ENCODE measurements around the gene SH2D5.

DNA sequence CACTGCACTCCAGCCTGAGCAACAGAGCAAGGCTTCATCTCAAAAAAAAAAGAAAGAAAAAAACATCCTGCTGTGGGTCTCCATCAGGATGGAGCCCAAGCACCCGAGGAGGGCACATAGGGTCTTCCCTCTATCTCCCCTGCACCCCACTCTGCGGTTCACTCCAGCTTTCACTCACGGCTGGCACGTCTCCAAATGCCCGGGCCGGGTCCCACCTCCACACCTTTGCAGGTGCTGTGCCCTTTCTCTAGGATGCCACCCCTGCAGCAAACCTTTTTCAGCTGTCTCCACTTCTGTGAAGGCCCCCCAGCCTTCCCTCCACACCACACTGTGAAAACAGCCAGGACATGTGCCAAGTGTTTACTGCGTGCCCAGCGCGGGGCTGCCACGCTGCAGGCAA, 48.9 kb downstream of the SH2D5 start:
- TF ChIP-seq, protein P1, sequence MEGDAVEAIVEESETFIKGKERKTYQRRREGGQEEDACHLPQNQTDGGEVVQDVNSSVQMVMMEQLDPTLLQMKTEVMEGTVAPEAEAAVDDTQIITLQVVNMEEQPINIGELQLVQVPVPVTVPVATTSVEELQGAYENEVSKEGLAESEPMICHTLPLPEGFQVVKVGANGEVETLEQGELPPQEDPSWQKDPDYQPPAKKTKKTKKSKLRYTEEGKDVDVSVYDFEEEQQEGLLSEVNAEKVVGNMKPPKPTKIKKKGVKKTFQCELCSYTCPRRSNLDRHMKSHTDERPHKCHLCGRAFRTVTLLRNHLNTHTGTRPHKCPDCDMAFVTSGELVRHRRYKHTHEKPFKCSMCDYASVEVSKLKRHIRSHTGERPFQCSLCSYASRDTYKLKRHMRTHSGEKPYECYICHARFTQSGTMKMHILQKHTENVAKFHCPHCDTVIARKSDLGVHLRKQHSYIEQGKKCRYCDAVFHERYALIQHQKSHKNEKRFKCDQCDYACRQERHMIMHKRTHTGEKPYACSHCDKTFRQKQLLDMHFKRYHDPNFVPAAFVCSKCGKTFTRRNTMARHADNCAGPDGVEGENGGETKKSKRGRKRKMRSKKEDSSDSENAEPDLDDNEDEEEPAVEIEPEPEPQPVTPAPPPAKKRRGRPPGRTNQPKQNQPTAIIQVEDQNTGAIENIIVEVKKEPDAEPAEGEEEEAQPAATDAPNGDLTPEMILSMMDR (IDR thresholded peaks at IDR 0.05): no peak
- TF ChIP-seq POLR2A (IDR thresholded peaks at IDR 0.05) (no peak), POLR2AphosphoS5 (IDR thresholded peaks at IDR 0.05) (no peak)
